ENCODE measurements around the gene SNAP25. TPM values are rescaled to one million over a fixed set of nuclear protein-coding genes. Genes with fewer than 3 reads are reported as not detected.

SNAP25 gene
- total RNA-seq, 1 experiment from 2014 or later, result not detected

DNA sequence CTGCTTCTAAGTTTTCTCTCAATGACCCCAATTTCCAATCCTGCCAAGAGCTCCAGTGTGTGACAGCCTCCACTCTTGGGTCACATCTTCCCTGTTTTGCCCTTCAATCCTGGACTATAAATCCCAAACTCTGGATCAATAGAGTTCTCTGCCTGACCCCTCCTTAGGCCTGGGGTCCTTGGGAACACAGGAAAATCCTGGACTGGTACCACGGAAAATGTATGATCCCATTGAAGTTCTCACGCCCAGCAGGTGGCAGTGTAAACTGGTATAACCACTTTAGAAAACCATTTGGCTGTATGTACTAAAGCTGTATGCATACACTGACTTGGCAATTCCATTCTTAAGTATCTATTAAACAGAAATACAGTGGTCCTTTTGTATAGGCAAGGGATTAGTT is 98.0 kb downstream of the SNAP25 start:
- peaks cover 6% of the 10 kb centered on the region; the same call in 1 of the 2 replicates for H3K9me3 ChIP-seq (ENCODE audit: insufficient read depth, low read depth)
- intact Hi-C loops (cut with micrococcal nuclease; ENCODE audit: unreplicated experiment), result loop anchor here (2.0 to 5.0 kb wide), 3 partner anchors 111 to 356 kb away; partner anchors contain the start of gene JAG1
- no peaks in the 10 kb centered on the region for H3K9me2 ChIP-seq (ENCODE audit: insufficient read depth)
- H3K4me3 ChIP-seq, result no peak overlapping the region
- ChIA-PET CTCF (no interaction called here), POLR2A (ENCODE audit: unreplicated experiment) (interaction anchor here (0.6 kb wide), 2 partner anchors 327 to 357 kb away, joined by 6 to 7 read pairs; partner anchors contain the start of gene JAG1)
- H3K4me2 ChIP-seq, result no peak overlapping the region
- H3F3A ChIP-seq (ENCODE audit: insufficient read depth, low read depth), result peaks cover 8% of the 10 kb centered on the region; the same call in 1 of the 2 replicates
- H3K79me2 ChIP-seq (ENCODE audit: low read depth), result no peaks in the 10 kb centered on the region
- H4K20me1 ChIP-seq (ENCODE audit: insufficient read depth), result no peaks in the 10 kb centered on the region
- TF ChIP-seq, protein P1, sequence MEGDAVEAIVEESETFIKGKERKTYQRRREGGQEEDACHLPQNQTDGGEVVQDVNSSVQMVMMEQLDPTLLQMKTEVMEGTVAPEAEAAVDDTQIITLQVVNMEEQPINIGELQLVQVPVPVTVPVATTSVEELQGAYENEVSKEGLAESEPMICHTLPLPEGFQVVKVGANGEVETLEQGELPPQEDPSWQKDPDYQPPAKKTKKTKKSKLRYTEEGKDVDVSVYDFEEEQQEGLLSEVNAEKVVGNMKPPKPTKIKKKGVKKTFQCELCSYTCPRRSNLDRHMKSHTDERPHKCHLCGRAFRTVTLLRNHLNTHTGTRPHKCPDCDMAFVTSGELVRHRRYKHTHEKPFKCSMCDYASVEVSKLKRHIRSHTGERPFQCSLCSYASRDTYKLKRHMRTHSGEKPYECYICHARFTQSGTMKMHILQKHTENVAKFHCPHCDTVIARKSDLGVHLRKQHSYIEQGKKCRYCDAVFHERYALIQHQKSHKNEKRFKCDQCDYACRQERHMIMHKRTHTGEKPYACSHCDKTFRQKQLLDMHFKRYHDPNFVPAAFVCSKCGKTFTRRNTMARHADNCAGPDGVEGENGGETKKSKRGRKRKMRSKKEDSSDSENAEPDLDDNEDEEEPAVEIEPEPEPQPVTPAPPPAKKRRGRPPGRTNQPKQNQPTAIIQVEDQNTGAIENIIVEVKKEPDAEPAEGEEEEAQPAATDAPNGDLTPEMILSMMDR (conservative IDR thresholded peaks at IDR 0.05), result peak; percentile 44
- no peak for TF ChIP-seq EZH2 (IDR thresholded peaks at IDR 0.05; ENCODE audit: low read depth)
- peaks cover 14% of the 10 kb centered on the region for H3K4me1 ChIP-seq (replicated peaks; ENCODE audit: insufficient read depth)
- no peak overlapping the region for H2AFZ ChIP-seq
- DNase-seq, result no peak
- BruUV-seq (replicated peaks), result no TSS peak
- H3K36me3 ChIP-seq (ENCODE audit: low read depth), result no peaks in the 10 kb centered on the region
- H3K27me3 ChIP-seq (ENCODE audit: insufficient read depth, low read depth), result no peaks in the 10 kb centered on the region
- H3K27ac ChIP-seq, result no peak overlapping the region

- no peak overlapping the region for H3K4me2 ChIP-seq
- no peaks in the 10 kb centered on the region for H3K9me2 ChIP-seq (ENCODE audit: insufficient read depth)
- H3K27ac ChIP-seq, result no peak overlapping the region
- no peak overlapping the region for H3K4me3 ChIP-seq
- BruUV-seq (replicated peaks), result no TSS peak
- H2AFZ ChIP-seq, result no peak overlapping the region
- no peaks in the 10 kb centered on the region for H3K79me2 ChIP-seq (ENCODE audit: low read depth)
- ChIA-PET CTCF (interaction anchor here (0.6 kb wide), 1 partner anchor 1225 kb away, joined by 5 read pairs; no protein-coding TSS in a partner anchor), POLR2A (ENCODE audit: unreplicated experiment) (no interaction called here)
- no peaks in the 10 kb centered on the region for H3K36me3 ChIP-seq (ENCODE audit: low read depth)
- H4K20me1 ChIP-seq (ENCODE audit: insufficient read depth), result no peaks in the 10 kb centered on the region
- intact Hi-C loops (cut with micrococcal nuclease; ENCODE audit: unreplicated experiment), result loop anchor here (5.0 kb wide), 2 partner anchors 109 to 219 kb away; no protein-coding TSS in a partner anchor
- no peaks in the 10 kb centered on the region; the same call in 1 of the 2 replicates for H3K9me3 ChIP-seq (ENCODE audit: insufficient read depth, low read depth)
- H3K4me1 ChIP-seq (replicated peaks; ENCODE audit: insufficient read depth), result peaks cover 25% of the 10 kb centered on the region
- no peak for DNase-seq
- TF ChIP-seq, protein P1 (conservative IDR thresholded peaks at IDR 0.05), result no peak
- no peak for TF ChIP-seq EZH2 (IDR thresholded peaks at IDR 0.05; ENCODE audit: low read depth)
- peaks cover 11% of the 10 kb centered on the region; the same call in 1 of the 2 replicates for H3F3A ChIP-seq (ENCODE audit: insufficient read depth, low read depth)
- no peaks in the 10 kb centered on the region for H3K27me3 ChIP-seq (ENCODE audit: insufficient read depth, low read depth)
These were observed 99.8 kb downstream of the SNAP25 start for GRCh38 chr20:10318291-10319024.

- no peaks in the 10 kb centered on the region; the same call in 1 of the 2 replicates for H3K9me3 ChIP-seq (ENCODE audit: insufficient read depth, low read depth)
- peaks cover 25% of the 10 kb centered on the region for H3K4me1 ChIP-seq (replicated peaks; ENCODE audit: insufficient read depth)
- H3F3A ChIP-seq (ENCODE audit: insufficient read depth, low read depth), result peaks cover 11% of the 10 kb centered on the region; the same call in 1 of the 2 replicates
- no peak overlapping the region for H3K4me2 ChIP-seq
- H3K27ac ChIP-seq, result no peak overlapping the region
- ChIA-PET CTCF (no interaction called here), POLR2A (ENCODE audit: unreplicated experiment) (no interaction called here)
- no peaks in the 10 kb centered on the region for H4K20me1 ChIP-seq (ENCODE audit: insufficient read depth)
- H3K4me3 ChIP-seq, result no peak overlapping the region
- intact Hi-C loops (cut with micrococcal nuclease; ENCODE audit: unreplicated experiment), result loop anchor here (5.0 kb wide), 2 partner anchors 107 to 217 kb away; no protein-coding TSS in a partner anchor
- no TSS peak for BruUV-seq (replicated peaks)
- H3K79me2 ChIP-seq (ENCODE audit: low read depth), result no peaks in the 10 kb centered on the region
- no peaks in the 10 kb centered on the region for H3K9me2 ChIP-seq (ENCODE audit: insufficient read depth)
- H3K27me3 ChIP-seq (ENCODE audit: insufficient read depth, low read depth), result no peaks in the 10 kb centered on the region
- DNase-seq, result no peak
- H2AFZ ChIP-seq, result no peak overlapping the region
- no peak for TF ChIP-seq EZH2 (IDR thresholded peaks at IDR 0.05; ENCODE audit: low read depth)
- TF ChIP-seq, protein P1 (conservative IDR thresholded peaks at IDR 0.05), result no peak
- no peaks in the 10 kb centered on the region for H3K36me3 ChIP-seq (ENCODE audit: low read depth)
These were observed 101.2 kb downstream of the SNAP25 start for GRCh38 chr20:10319855-10320254.

All from PC-9 (cell line).